Tibial artery (tissue), 4 donors: ENCODE data around the gene NADK2.

Experiments used
- DNase-seq, 2 donors: peaks; one replicate each; pipeline ENCODE4 v3.0.0-alpha.2; 2019
- H3K27ac ChIP-seq, 2 donors: fragments of 200-600 bp; sonication (generic) in 1 of 2; 1 replicate in 1 of 2; 2 replicates in 1 of 2; pipeline ENCODE4 v1.5.1; 2018 to 2019; ENCODE audit warnings: mild to moderate bottlenecking in 1 of 2
- H3K27me3 ChIP-seq, 2 donors: fragments of 200-600 bp; sonication (generic) in 1 of 2; one replicate each; pipeline versions ENCODE4 v1.5.1 to v1.6.0; 2016 to 2019
- H3K36me3 ChIP-seq, 3 donors: fragments of 200-600 bp; sonication (generic) in 2 of 3; one replicate each; pipeline ENCODE4 v1.5.1; 2016 to 2019; ENCODE audit warnings: mild to moderate bottlenecking in 2 of 3
- H3K4me1 ChIP-seq, 4 donors: fragments of 200-600 bp; sonication (generic) in 2 of 4; 1 replicate in 3 of 4; 2 replicates in 1 of 4; pipeline ENCODE4 v1.5.1; 2016 to 2019
- H3K4me3 ChIP-seq, 2 donors: fragments of 200-600 bp; sonication (generic) in 1 of 2; 1 replicate in 1 of 2; 2 replicates in 1 of 2; pipeline ENCODE4 v1.5.1; 2018 to 2019; ENCODE audit warnings: mild to moderate bottlenecking in 2 of 2
- H3K9me3 ChIP-seq, 3 donors: fragments of 200-600 bp; sonication (generic) in 1 of 3; one replicate each; pipeline ENCODE4 v1.5.1; 2016 to 2019
- CTCF ChIP-seq, 2 experiments: fragments of 200-600 bp in 1 of 2; fragments of 450-650 bp in 1 of 2; IDR thresholded peaks; one replicate each; pipeline ENCODE4 v1.5.1; 2017 to 2019; ENCODE audit warnings: antibody characterized with exemption in 2 of 2, mild to moderate bottlenecking in 1 of 2, moderate library complexity in 1 of 2
- intact Hi-C: fragments of 100-400 bp; cut with DNase I; formaldehyde crosslinking; loops from one replicate; pipeline ENCODE4 v1.15.0; 2023; ENCODE audit warnings: low total_unique reads

NADK2 gene

GRCh38 chr5:36155291-36155690, 86.4 kb downstream of the NADK2 start:
- no peak for DNase-seq
- no peaks in the 10 kb centered on the region for H3K9me3 ChIP-seq
- no peak overlapping the region for H3K4me3 ChIP-seq
- no peak for TF ChIP-seq CTCF (IDR thresholded peaks at IDR 0.05)
- H3K27ac ChIP-seq = no peak overlapping the region
- peaks cover 7 to 44% (median 15%) of the 10 kb centered on the region in 3 donors for H3K36me3 ChIP-seq
- peaks cover 0 to 43% (median 21%) of the 10 kb centered on the region in 4 donors for H3K4me1 ChIP-seq
- intact Hi-C loops = loop anchor here (10.0 kb wide), 1 partner anchor 80 kb away; no protein-coding TSS in a partner anchor
- H3K27me3 ChIP-seq = no peaks in the 10 kb centered on the region

- no peak for TF ChIP-seq CTCF (IDR thresholded peaks at IDR 0.05)
- H3K4me1 ChIP-seq = peaks cover 0 to 58% (median 27%) of the 10 kb centered on the region in 4 donors
- H3K36me3 ChIP-seq = peaks cover 0 to 29% (median 5%) of the 10 kb centered on the region in 3 donors
- no peaks in the 10 kb centered on the region for H3K27me3 ChIP-seq
- intact Hi-C loops = loop anchor here (10.0 kb wide), 1 partner anchor 81 kb away; no protein-coding TSS in a partner anchor
- no peak for DNase-seq
- no peak overlapping the region for H3K27ac ChIP-seq
- H3K4me3 ChIP-seq = no peak overlapping the region
- H3K9me3 ChIP-seq = no peaks in the 10 kb centered on the region
Measured at GRCh38 chr5:36153726-36154125, 88.0 kb downstream of the NADK2 start.

GRCh38 chr5:36153298-36153677, 88.4 kb downstream of the NADK2 start:
- intact Hi-C loops = loop anchor here (10.0 kb wide), 1 partner anchor 82 kb away; no protein-coding TSS in a partner anchor
- no peak for TF ChIP-seq CTCF (IDR thresholded peaks at IDR 0.05)
- H3K27ac ChIP-seq = no peak overlapping the region

GRCh38 chr5:36152324-36153297, 89.1 kb downstream of the NADK2 start:
- Histone ChIP-seq H3K27me3 (no peaks in the 10 kb centered on the region), H3K27ac (peak overlapping the region; percentile 83 to 90), H3K36me3 (peaks cover 0 to 18% (median 3%) of the 10 kb centered on the region in 3 donors), H3K4me1 (peaks cover 0 to 58% (median 27%) of the 10 kb centered on the region in 4 donors), H3K9me3 (no peaks in the 10 kb centered on the region), H3K4me3 (peak overlapping the region; percentile 94 to 98)
- intact Hi-C loops = loop anchor here (10.0 kb wide), 1 partner anchor 82 kb away; no protein-coding TSS in a partner anchor
- TF ChIP-seq CTCF (IDR thresholded peaks at IDR 0.05) = no peak
- DNase-seq = no peak

More at GRCh38 chr5:36153298-36153677, 88.4 kb downstream of the NADK2 start:
- Histone ChIP-seq H3K4me3 (peak overlapping the region in 1 of 2 donors; percentile 98), H3K27me3 (no peaks in the 10 kb centered on the region), H3K9me3 (no peaks in the 10 kb centered on the region), H3K4me1 (peaks cover 0 to 58% (median 27%) of the 10 kb centered on the region in 4 donors), H3K36me3 (peaks cover 0 to 25% (median 5%) of the 10 kb centered on the region in 3 donors)
- no peak for DNase-seq

- Histone ChIP-seq H3K4me3 (peak within 1 kb of the TSS; percentile 94 to 98), H3K36me3 (peaks cover 0 to 12% (median 0%) of the 10 kb centered on the region in 3 donors), H3K27me3 (no peaks in the 10 kb centered on the region), H3K27ac (peak within 1 kb of the TSS; percentile 83 to 90), H3K4me1 (peaks cover 0 to 58% (median 27%) of the 10 kb centered on the region in 4 donors), H3K9me3 (no peaks in the 10 kb centered on the region)
- intact Hi-C loops = loop anchor here (10.0 kb wide), 1 partner anchor 83 kb away; no protein-coding TSS in a partner anchor
- DNase-seq = peak; percentile 99
- TF ChIP-seq CTCF (IDR thresholded peaks at IDR 0.05) = no peak
Measured at GRCh38 chr5:36151434-36152323, 90.0 kb downstream of the NADK2 start, which contains the start of the genes LMBRD2 and SKP2. Gene LMBRD2, minus strand, starts transcription at chr5:36151887. Its CDS starts 8,538 bp downstream, at chr5:36143349. Gene SKP2, plus strand, starts transcription at chr5:36152111. Its CDS starts 152 bp downstream, at chr5:36152263.
